NT2/D1 (cell line): ENCODE results near the gene IBA57.

Experiments used
- SUZ12 ChIP-seq: IDR thresholded peaks from 2 replicates; pipeline ENCODE4 v1.6.1; 2011; ENCODE audit not compliant: insufficient read length, insufficient read depth; ENCODE audit errors: extremely low read depth
- YY1 ChIP-seq: IDR thresholded peaks from 2 replicates; pipeline ENCODE4 v1.6.1; 2011; ENCODE audit not compliant: insufficient read length, insufficient read depth
- ZNF274 ChIP-seq: IDR thresholded peaks from 2 replicates; pipeline ENCODE4 v1.6.1; 2011; ENCODE audit warnings: mild to moderate bottlenecking, low read depth, low read length

DNA sequence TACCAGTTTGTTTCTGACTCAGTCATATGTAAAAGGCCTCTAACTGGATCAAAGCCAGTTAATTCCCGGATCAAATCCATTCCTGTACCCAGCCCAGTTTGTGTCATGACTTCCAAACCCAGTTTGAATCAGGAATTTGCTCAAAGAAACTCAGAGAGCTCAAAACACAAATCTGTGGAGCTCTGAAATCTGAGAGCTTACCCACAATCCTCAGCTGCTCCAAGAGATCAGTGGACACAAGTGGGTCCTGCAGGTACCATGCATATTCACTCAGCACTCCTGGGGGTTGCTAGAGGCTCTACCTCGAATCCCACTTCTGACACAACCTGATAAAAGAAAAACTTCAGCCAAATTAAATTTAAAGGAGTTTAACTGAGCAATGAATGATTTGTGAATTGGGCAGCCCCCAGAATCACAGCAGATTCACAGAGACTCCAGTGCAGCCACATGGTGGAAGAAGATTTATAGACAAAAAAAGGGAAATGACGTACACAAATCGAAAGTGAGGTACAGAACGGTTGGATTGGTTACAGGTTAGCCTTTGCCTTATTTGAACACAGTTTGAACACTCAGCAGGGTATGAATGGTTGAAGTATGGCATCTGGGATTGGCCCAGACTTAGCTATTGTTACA lies 44.6 kb upstream of the IBA57 start:
- TF ChIP-seq YY1 = no peak
- no peak for TF ChIP-seq SUZ12
- TF ChIP-seq ZNF274 = no peak
